ENCODE measurements around the gene UCK1. TPM values are rescaled to one million over a fixed set of nuclear protein-coding genes. Genes with fewer than 3 reads are reported as not detected.

UCK1 gene
- total RNA-seq, 1 donor from 2014 or later: 36.8 TPM

- peak overlapping the region; percentile 97 for H3K4me3 Mint-ChIP-seq
- H3K27me3 Mint-ChIP-seq: no peaks in the 10 kb centered on the region
- peaks cover 19% of the 10 kb centered on the region for H3K4me1 Mint-ChIP-seq (ENCODE audit: unreplicated experiment)
- peak overlapping the region; percentile 81 for H3K27ac Mint-ChIP-seq
- no peak for DNase-seq (ENCODE audit: extremely low spot score, unreplicated experiment)
- H3K36me3 Mint-ChIP-seq: peaks cover 20% of the 10 kb centered on the region
- H3K9me3 Mint-ChIP-seq: no peaks in the 10 kb centered on the region
- TF ChIP-seq, protein P1, sequence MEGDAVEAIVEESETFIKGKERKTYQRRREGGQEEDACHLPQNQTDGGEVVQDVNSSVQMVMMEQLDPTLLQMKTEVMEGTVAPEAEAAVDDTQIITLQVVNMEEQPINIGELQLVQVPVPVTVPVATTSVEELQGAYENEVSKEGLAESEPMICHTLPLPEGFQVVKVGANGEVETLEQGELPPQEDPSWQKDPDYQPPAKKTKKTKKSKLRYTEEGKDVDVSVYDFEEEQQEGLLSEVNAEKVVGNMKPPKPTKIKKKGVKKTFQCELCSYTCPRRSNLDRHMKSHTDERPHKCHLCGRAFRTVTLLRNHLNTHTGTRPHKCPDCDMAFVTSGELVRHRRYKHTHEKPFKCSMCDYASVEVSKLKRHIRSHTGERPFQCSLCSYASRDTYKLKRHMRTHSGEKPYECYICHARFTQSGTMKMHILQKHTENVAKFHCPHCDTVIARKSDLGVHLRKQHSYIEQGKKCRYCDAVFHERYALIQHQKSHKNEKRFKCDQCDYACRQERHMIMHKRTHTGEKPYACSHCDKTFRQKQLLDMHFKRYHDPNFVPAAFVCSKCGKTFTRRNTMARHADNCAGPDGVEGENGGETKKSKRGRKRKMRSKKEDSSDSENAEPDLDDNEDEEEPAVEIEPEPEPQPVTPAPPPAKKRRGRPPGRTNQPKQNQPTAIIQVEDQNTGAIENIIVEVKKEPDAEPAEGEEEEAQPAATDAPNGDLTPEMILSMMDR (conservative IDR thresholded peaks at IDR 0.05): no peak
These were observed 27.2 kb downstream of the UCK1 start for GRCh38 chr9:131503626-131504465.

DNA sequence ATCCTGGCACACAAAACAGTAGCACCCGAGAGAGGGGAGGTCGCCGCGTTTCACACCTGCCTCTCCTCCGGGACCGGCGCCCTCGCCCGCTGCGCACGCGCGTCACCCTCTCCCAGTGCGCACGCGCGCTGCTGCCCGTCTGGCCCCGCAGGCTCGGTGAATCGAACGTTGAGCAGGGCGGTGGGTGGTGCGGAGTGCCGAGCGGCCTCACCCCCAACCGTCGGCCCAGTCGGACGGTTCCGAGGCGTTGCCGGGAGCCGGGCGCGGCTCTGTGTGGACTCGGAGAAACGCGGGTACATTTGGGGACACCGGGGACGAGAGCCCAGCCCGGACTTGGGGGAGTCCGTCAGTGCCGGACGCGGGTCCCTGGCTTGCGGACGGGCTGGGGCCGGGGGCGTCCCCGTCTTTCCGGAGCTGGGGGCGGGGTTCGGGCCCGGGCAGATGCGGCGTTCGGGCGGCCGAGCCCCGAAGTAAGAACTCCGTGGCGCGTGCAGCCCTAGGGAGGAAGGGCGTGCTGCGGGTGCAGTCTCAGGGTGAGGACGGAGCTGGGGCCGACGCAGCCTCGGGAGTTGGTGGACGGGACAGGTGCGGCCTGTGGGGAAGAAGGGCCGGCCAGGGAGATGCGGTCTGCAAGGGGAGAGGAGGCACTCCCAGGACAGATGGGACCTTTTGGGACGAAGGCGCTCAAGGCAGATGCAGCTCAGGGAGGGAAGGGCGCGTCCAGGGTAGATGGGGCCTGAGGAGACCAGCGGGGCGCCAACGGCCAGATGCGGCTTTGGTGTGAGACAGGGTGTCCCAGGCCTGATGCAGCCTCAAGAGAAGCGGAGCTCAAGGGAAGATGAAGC lies 28.1 kb downstream of the UCK1 start, which contains the start of gene POMT1:
TSS of gene POMT1 (plus strand) at position 138 of the 845 bp plus-strand sequence. CDS start 1,301 bp downstream, outside the sequence.
- peak; percentile 91 for DNase-seq (ENCODE audit: extremely low spot score, unreplicated experiment)
- no peaks in the 10 kb centered on the region for H3K9me3 Mint-ChIP-seq
- peaks cover 19% of the 10 kb centered on the region for H3K4me1 Mint-ChIP-seq (ENCODE audit: unreplicated experiment)
- H3K27ac Mint-ChIP-seq: peak within 1 kb of the TSS; percentile 81
- peaks cover 20% of the 10 kb centered on the region for H3K36me3 Mint-ChIP-seq
- TF ChIP-seq, protein P1 (conservative IDR thresholded peaks at IDR 0.05): no peak
- no peaks in the 10 kb centered on the region for H3K27me3 Mint-ChIP-seq
- peak within 1 kb of the TSS; percentile 97 for H3K4me3 Mint-ChIP-seq

- H3K27me3 Mint-ChIP-seq: no peaks in the 10 kb centered on the region
- no peaks in the 10 kb centered on the region for H3K9me3 Mint-ChIP-seq
- TF ChIP-seq, protein P1 (conservative IDR thresholded peaks at IDR 0.05): no peak
- H3K27ac Mint-ChIP-seq: peak overlapping the region; percentile 75
- H3K4me3 Mint-ChIP-seq: peak overlapping the region; percentile 86
- peaks cover 19% of the 10 kb centered on the region for H3K4me1 Mint-ChIP-seq (ENCODE audit: unreplicated experiment)
- DNase-seq (ENCODE audit: extremely low spot score, unreplicated experiment): no peak
- peaks cover 14% of the 10 kb centered on the region for H3K36me3 Mint-ChIP-seq
These were observed 30.0 kb downstream of the UCK1 start for GRCh38 chr9:131500939-131501541.

DNA sequence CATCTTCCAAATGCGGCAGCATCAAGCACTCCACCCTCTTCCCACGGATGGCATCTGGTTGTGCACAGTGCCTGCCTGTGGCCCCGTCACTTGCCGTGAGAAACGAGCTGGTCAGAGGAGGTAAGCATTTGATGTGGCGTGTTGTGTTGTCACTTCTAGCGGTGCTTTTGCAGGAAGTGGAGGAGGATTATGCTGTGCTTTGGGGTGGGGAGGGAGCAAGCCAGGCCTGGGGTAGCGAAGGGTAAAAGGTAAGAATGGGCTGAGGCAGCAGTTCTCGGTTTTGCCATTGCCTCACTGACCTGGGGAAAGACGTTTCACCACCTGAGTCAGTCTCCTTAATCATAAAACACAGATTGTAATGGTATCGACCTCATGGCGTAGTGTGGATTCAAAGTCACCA lies 30.7 kb downstream of the UCK1 start:
- Mint-ChIP-seq H3K9me3 (no peaks in the 10 kb centered on the region), H3K27ac (peak overlapping the region; percentile 75), H3K36me3 (peaks cover 14% of the 10 kb centered on the region), H3K27me3 (no peaks in the 10 kb centered on the region), H3K4me1 (ENCODE audit: unreplicated experiment) (peaks cover 19% of the 10 kb centered on the region), H3K4me3 (peak overlapping the region; percentile 21)
- DNase-seq (ENCODE audit: extremely low spot score, unreplicated experiment): no peak
- TF ChIP-seq, protein P1 (conservative IDR thresholded peaks at IDR 0.05): no peak

DNA sequence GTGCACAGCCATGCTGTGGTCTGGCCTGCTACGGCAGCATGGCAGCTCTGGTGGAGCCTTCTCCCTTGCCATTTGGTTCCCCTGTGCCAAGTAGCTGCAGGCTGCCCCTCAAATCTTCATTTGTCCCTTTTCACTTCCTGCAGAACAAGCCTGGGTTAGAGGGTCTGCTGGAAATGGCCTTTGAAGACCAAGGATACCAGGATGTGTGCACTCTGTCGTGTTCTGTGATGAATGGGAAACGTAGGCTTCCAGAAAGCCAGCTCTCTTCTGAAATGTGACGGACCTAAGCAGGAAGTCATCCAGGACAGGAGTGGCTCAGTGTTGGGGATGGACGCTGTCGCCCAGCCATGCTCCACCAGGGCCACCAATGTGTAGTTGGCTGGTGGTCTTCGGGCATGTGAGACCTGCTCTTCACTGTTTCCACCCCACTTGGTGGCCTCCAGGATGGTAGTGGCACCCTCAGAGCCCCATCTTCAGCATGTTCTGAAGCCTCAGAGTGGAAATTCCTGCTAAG lies 31.8 kb downstream of the UCK1 start:
- TF ChIP-seq, protein P1 (conservative IDR thresholded peaks at IDR 0.05): no peak
- no peaks in the 10 kb centered on the region for H3K9me3 Mint-ChIP-seq
- no peak overlapping the region for H3K4me3 Mint-ChIP-seq
- peak overlapping the region; percentile 20 for H3K27ac Mint-ChIP-seq
- peaks cover 14% of the 10 kb centered on the region for H3K4me1 Mint-ChIP-seq (ENCODE audit: unreplicated experiment)
- peaks cover 15% of the 10 kb centered on the region for H3K36me3 Mint-ChIP-seq
- DNase-seq (ENCODE audit: extremely low spot score, unreplicated experiment): no peak
- H3K27me3 Mint-ChIP-seq: no peaks in the 10 kb centered on the region
